NCI-H1930 (cell line): ENCODE results near the gene FGD3.
A peak's percentile ranks its signal among the peaks of the same experiment; 100 is the strongest.
"Not testable (repeated sequence)": the region's sequence is repeated elsewhere in the genome, so short reads cannot be mapped to it uniquely, and the experiment has no call there.

Experiments used
- DNase-seq, 2 experiments: peaks; one replicate each; lab custom pipeline; 2025; lab: John Stamatoyannopoulos, UW

Gene FGD3

DNA sequence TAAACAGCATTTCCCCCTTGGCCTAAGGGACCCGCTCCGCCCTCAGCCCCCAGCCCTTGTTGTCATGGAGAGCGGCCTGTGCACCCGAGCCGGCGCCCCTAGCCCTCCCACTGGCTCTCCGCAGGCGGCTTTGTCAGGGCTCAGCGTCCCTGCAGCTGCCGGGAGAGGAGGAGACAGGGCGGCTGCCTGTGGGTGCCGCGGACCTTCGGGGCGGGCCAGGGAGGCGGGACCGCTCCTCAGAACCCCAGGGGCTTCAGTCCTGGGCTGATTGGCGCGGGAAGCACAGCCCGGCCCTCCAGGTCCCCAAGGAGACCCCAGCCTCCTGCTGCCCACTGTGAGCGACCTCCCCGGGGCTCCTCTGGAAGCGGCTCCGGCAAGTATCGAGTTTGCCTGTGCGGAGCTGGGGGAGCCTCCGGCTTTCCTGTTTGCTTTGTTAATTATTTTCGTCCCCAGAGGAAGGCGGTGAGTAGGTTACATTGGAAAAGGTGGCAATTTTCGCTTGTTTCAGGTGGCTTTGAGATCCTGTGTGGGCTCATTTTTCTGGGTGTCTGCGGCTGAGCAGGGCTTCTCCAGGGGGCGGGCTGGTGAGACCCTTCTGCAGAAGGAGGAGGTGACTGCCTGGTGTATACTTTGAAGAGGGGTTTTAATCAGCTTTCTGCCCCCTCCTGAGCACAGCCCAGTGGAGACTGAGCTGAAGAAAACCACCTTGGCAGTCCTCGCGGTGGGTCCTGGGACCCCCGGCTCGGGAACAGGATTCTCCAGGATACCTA lies at the start of gene FGD3:
Gene FGD3 (plus strand): TSS at position 256 of the 770 bp plus-strand sequence. CDS start 28,734 bp downstream, outside the sequence.
- DNase-seq: peak; percentile 33 to 36

GRCh38 chr9:92905137-92905536 lies 42.2 kb upstream of the FGD3 start:
- not testable (repeated sequence) for DNase-seq

DNA sequence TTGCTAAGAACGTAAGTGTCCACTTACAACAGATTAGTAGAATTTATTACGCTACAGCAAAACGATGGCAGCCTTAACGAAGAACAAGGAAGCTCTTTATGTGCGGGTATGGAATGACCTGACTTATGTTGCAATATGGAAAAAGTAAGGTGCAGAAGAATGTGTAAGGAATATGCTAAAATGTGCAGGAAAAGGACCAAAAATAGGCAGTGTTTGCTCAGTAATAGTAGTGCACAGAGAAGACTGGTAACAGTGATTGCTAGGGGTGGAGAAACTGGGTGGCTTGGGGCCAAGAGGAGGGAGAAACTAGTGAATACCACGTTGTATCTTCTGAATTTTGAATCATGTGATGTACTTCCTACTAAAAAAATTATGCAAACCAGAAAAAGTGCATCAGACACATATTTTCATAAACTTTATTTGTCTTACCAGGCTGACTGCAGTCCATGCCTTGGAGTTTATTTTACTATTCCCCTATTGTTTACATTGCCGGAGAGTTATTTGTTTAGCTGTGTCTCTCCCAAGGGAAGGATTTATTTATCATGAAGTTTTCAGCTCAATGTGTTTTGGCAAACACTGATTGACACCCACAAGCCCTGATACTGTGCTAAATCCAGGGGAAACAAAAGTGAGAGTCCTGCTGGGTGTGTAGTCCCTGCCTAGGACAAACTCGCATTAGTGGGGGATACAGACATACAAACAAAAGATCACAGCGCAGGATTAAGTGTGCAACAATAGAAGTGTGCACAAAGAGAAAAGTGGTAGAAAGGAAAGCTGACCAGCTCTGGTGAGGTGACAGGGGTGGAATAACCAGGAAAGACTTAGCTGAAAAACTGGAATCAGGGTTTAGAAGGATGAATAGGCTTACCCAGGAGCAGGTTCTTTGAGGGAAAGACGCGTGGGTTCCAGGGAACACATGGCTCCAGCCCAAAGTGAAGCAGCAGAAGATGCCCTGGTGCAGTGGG lies 35.5 kb upstream of the FGD3 start:
- peak in 1 of 2 experiments; percentile 3 for DNase-seq

DNA sequence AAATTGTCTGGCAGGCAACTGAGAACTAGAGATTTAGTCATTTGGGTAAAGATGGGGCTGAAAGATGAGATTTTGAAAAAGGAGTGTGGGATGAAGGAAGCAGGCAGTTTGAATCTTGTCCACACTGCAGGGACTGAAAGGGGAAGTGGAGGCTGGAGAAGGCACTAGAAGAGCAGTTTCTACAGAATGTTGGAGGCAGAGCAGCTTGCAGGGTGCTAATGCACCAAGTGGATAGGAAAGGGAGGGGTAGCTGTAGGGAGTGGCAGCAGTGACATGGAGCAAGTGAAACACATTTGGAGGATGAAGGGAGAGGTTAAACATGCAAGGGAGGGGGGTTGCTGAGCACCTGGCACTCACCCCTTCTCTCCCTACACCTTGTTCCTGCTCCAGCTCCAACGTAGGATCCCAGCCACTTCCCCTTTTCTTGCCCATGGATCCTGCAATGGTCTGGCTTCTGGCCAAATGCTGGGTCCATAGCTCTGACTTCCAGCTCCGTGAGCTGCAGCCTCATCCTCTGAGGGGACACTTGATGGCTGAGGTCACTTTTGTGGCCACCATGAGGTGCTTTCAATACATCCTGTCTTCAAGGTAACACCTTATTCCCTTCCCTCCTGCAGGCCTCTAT lies 30.0 kb upstream of the FGD3 start:
- DNase-seq: no peak

GRCh38 chr9:92920437-92920836 lies 26.9 kb upstream of the FGD3 start:
- no peak for DNase-seq

- DNase-seq: no peak
Observed at GRCh38 chr9:92931606-92932005, 15.7 kb upstream of the FGD3 start.

- DNase-seq: no peak
Observed at GRCh38 chr9:92934321-92934720, 13.0 kb upstream of the FGD3 start.

GRCh38 chr9:92938025-92938424 lies 9.3 kb upstream of the FGD3 start:
- no peak for DNase-seq

- DNase-seq: no peak
Observed at GRCh38 chr9:92941861-92942260, 5.5 kb upstream of the FGD3 start.

- DNase-seq: no peak
Observed at GRCh38 chr9:92942688-92943616, 4.4 kb upstream of the FGD3 start.

GRCh38 chr9:92944921-92945320 lies 2.4 kb upstream of the FGD3 start:
- DNase-seq: no peak

DNA sequence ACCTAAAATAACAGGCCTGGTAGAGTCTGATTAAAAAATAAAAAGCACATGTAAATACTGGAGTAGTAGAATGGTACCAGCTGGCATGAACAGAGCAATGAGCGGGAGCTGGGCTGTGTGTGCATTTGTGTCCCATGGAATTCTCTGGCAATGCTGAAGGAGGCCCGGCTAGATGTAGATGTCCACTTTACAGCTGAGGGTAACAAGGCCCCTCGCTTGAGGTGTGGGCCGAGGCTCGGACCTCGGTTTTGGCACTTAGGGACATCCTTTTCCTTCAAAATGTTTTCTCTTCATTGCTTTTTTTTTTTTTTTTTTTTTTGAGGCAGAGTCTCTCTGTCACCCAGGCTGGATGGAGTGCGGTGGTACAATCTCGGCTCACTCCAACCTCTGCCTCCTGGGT lies 1.5 kb upstream of the FGD3 start:
- no peak for DNase-seq

- no peak for DNase-seq
Observed at GRCh38 chr9:92948038-92948534, 763 bp downstream of the FGD3 start.

GRCh38 chr9:92948632-92949031 lies 1.3 kb downstream of the FGD3 start:
- no peak for DNase-seq

- no peak for DNase-seq
Observed at GRCh38 chr9:92949266-92949982, 2.1 kb downstream of the FGD3 start.

- DNase-seq: no peak
Observed at GRCh38 chr9:92950359-92950955, 3.1 kb downstream of the FGD3 start.

DNA sequence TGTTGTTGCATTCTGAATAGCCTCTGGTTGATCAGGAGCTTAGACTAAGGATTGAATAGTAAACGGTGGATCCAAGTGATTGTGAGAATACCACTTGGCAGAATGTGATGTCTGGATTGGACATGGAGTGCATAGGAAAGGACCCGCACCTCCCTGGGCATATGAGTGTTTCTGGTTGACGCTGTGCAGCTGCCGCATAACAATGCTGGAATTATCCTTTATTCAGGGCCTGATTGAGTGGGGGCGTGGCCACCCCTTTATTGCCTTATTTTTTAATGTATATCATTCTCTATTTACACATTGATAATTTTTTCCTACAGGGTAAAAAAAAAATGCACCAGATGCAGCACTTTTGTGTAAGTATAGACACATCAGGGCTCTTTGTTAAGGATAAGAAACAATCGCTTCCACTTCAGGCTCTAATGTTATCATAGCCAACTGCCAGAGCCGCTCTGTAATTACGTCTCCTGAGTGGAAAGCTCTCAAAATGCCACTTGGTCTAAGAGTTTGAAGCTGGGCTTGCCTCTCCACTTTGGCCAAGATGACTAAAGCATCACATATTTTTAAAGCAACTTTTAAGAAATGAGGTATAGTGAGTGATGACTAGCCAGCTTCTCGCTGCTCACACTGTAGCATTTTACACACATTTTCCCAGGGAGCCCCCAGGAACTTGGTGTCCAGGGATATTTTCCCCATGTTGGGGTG lies 5.7 kb downstream of the FGD3 start:
- DNase-seq: peak; percentile 61 to 85

DNA sequence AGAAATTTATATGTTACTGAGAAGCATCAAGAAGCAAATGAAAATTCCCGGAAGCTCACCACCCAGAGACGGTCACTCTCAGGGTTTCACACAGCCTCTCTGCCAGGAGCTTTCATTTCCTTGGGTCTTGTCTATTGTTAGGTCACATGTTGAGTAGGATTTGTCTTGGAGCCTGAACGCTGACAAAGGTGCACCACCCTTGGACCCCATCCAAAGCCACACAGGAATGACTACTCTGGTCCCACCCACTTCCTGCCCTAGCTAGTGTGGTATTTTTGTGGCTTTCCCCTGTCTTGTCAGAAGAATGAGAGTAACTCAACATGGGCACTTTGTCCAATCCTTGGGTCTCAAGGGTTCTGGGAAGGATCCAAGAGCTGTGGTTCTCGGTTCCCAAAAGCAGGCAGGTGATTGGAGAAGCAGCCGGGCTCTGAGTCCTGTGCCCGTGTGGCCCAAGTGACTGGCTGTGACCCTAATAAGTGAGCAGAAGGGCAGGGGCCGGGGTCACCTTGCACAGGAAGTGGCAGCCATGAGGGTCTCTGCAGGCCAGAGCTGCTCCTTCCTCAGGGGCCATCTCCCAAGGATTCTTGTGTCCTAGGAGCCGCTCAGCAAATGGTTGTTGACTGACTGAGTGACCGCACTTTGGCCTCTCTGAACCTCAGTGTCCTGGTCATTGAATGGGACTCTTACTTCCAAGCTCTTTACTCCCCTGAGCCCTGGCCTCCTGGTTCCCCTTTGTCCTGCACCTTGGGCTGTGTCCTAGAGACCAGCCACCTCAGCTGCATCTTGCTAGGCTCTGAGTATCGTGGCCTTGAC lies 6.9 kb downstream of the FGD3 start:
- DNase-seq: no peak

- no peak for DNase-seq
Observed at GRCh38 chr9:92954886-92955285, 7.6 kb downstream of the FGD3 start.
